Erythroblast (primary cell): ENCODE measurements around the gene MARCHF11.

ENCODE experiments used
- GATA1 ChIP-seq: IDR thresholded peaks from 2 replicates; pipeline ENCODE4 v1.6.1; 2011; ENCODE audit warnings: low read depth, mild to moderate bottlenecking, control low read depth, low read length, moderate library complexity
- POLR2A ChIP-seq: IDR thresholded peaks from 2 replicates; pipeline ENCODE4 v1.6.1; 2011; ENCODE audit warnings: mild to moderate bottlenecking, low read length

GRCh38 chr5:16081376-16081955, 98.1 kb downstream of the MARCHF11 start:
- no peak for TF ChIP-seq POLR2A
- no peak for TF ChIP-seq GATA1
